Measurements from ENCODE around the gene RAB13. TPM values are rescaled to one million over a fixed set of nuclear protein-coding genes. Genes with fewer than 3 reads are reported as not detected.

Gene RAB13
- polyA plus RNA-seq, 1 of the 3 experiments (the other 2 are of a cell fraction) = 156 TPM

DNA sequence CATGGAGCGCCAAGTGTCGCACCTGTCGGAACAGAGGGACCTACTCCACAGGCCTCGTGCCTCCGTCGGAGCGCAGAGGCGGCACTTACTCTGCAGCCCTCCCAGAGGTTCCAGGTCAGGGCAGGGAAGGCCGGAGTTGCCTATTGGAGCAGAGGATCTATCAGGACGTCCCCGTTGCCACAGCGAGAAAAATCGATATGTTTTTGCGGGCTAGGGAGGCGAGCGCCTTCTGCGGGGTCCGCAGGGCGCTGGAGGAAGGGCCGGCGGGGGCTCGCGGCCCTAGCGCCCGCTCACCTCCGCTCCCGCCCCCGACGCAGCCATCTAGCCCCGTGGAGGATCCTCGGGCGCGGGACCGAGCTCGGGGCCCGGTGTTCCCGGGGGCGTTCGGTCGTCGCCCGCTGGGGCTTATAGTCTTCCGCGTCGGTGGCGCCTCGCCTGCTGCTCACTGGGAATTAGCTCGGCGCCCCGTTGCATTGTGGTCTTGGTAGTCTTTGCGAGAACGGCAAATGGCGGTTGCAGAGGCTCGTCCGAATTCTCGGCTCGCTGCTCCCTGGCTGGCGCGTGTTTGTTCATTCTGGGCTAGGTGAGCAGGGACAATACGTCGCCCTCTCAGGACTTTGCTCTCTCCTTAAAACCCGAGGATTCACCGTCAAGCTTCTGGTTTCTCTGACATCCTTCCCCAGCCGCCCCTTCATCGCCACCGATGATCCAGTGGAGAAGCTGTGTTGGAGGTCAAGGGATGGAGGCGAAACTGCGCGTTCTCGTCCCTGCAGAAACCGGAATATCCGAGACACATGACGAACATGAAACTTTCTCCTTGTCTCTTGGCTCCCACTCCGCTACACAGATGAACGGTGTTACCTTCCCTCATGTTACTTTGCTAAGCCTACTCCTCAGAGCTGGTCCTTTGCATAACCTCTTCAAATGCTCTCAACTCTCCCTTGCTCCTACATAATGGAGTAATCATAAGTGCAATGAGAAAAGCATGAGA, 8.6 kb downstream of the RAB13 start, which contains the start of gene JTB:
JTB (minus strand) TSS at position 425 of the 991 bp plus-strand sequence; CDS start at position 3, 422 bp downstream.
- H3F3A ChIP-seq (replicated peaks; ENCODE audit: insufficient read depth) = peaks cover 21% of the 10 kb centered on the region
- no peaks in the 10 kb centered on the region for H3K9me2 ChIP-seq
- 1% methylated on average over 56 of the region's 75 CpGs for WGBS (ENCODE audit: low lambda C conversion rate)
- ChIA-PET POLR2A (interaction anchor here (0.7 to 6.6 kb wide), 8 partner anchors 9 to 1119 kb away, joined by 3 to 69 read pairs (median 6); partner anchors contain the start of genes CREB3L4, RAB13, RPS27 and SLC39A1), CTCF (interaction anchor here (0.6 to 8.9 kb wide), 13 partner anchors 8 to 457 kb away, joined by 3 to 68 read pairs (median 4); partner anchors contain the start of genes CREB3L4, DENND4B, RAB13 and SLC39A1)
- H3K27ac ChIP-seq (ENCODE audit: low read depth in 2 of 2, low read length in 1 of 2) = peak within 1 kb of the TSS; percentile 63 to 91; a peak in 3 of 4 replicates
- H3K9ac ChIP-seq = peak within 1 kb of the TSS; percentile 83
- no peaks in the 10 kb centered on the region for H4K20me1 ChIP-seq (ENCODE audit: insufficient read depth)
- H3K36me3 ChIP-seq (replicated peaks in 1 of 2; ENCODE audit: control insufficient read depth in 1 of 2, insufficient read depth in 2 of 2, low read length in 1 of 2) = peaks cover 32 to 41% of the 10 kb centered on the region in 2 experiments
- H3K4me3 ChIP-seq (ENCODE audit: low read depth in 2 of 2, low read length in 1 of 2) = peak within 1 kb of the TSS; percentile 92 to 95
- H3K4me1 ChIP-seq (ENCODE audit: control insufficient read depth in 1 of 2, insufficient read depth in 2 of 2, low read depth in 1 of 2, low read length in 1 of 2) = peaks cover 5 to 16% of the 10 kb centered on the region in 2 experiments; a peak in 2 of 4 replicates
- peak; percentile 89 for DNase-seq
- no peaks in the 10 kb centered on the region for H3K27me3 ChIP-seq (ENCODE audit: insufficient read depth)
- H3K79me2 ChIP-seq (ENCODE audit: insufficient read depth) = peaks cover 26% of the 10 kb centered on the region
- H3K4me2 ChIP-seq = peak within 1 kb of the TSS; percentile 96
- H3K9me3 ChIP-seq = no peaks in the 10 kb centered on the region
- H2AFZ ChIP-seq (ENCODE audit: low read depth) = peak within 1 kb of the TSS; percentile 82
- TF ChIP-seq TEAD4 (IDR thresholded peaks at IDR 0.05; ENCODE audit: borderline replicate concordance, insufficient read depth) (no peak), GABPA (IDR thresholded peaks at IDR 0.05; ENCODE audit: low read depth) (peak; percentile 21; the same call in 1 of the 2 replicates), RXRA (IDR thresholded peaks at IDR 0.05; ENCODE audit: borderline replicate concordance, low read depth) (no peak), GATA2 (CRISPR knock-in tag; IDR thresholded peaks at IDR 0.05) (no peak), EP300 (IDR thresholded peaks at IDR 0.05; ENCODE audit: borderline replicate concordance in 1 of 2, low read depth in 1 of 2, low read length in 1 of 2) (no peak), RCOR1 (IDR thresholded peaks at IDR 0.05; ENCODE audit: low read length) (no peak), MXI1 (IDR thresholded peaks at IDR 0.05; ENCODE audit: low read depth, low read length) (peak; percentile 35; the same call in 1 of the 2 replicates), POLR2AphosphoS5 (IDR thresholded peaks at IDR 0.05; ENCODE audit: low read depth, low read length) (peak; percentile 64), MEF2A (IDR thresholded peaks at IDR 0.05; ENCODE audit: borderline replicate concordance, low read depth) (no peak), YY1 (IDR thresholded peaks at IDR 0.05; ENCODE audit: low read depth) (peak; percentile 91), TAF1 (IDR thresholded peaks at IDR 0.05; ENCODE audit: borderline replicate concordance, low read depth, low read length) (peak; percentile 82), ELF1 (IDR thresholded peaks at IDR 0.05) (peak; percentile 89), JUND (IDR thresholded peaks at IDR 0.05) (no peak), RFX5 (IDR thresholded peaks at IDR 0.05; ENCODE audit: low read length) (no peak), EZH2phosphoT487 (IDR thresholded peaks at IDR 0.05; ENCODE audit: borderline replicate concordance, low read depth) (no peak), NFIC (IDR thresholded peaks at IDR 0.05; ENCODE audit: borderline replicate concordance) (no peak), CHD2 (IDR thresholded peaks at IDR 0.05; ENCODE audit: low read length, partially characterized antibody) (peak; percentile 38), FOXJ3 (CRISPR knock-in tag; IDR thresholded peaks at IDR 0.05) (no peak), FOXM1 (IDR thresholded peaks at IDR 0.05; ENCODE audit: low read depth) (no peak), SIN3A (IDR thresholded peaks at IDR 0.05; ENCODE audit: borderline replicate concordance, low read depth, low read length) (0 out of 2 replicates have a peak, but pooled peaks have one; percentile 47)
- TF ChIP-seq, protein P1, sequence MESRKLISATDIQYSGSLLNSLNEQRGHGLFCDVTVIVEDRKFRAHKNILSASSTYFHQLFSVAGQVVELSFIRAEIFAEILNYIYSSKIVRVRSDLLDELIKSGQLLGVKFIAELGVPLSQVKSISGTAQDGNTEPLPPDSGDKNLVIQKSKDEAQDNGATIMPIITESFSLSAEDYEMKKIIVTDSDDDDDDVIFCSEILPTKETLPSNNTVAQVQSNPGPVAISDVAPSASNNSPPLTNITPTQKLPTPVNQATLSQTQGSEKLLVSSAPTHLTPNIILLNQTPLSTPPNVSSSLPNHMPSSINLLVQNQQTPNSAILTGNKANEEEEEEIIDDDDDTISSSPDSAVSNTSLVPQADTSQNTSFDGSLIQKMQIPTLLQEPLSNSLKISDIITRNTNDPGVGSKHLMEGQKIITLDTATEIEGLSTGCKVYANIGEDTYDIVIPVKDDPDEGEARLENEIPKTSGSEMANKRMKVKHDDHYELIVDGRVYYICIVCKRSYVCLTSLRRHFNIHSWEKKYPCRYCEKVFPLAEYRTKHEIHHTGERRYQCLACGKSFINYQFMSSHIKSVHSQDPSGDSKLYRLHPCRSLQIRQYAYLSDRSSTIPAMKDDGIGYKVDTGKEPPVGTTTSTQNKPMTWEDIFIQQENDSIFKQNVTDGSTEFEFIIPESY (IDR thresholded peaks at IDR 0.05; ENCODE audit: borderline replicate concordance, low read depth) = no peak
- TF ChIP-seq, protein P2, sequence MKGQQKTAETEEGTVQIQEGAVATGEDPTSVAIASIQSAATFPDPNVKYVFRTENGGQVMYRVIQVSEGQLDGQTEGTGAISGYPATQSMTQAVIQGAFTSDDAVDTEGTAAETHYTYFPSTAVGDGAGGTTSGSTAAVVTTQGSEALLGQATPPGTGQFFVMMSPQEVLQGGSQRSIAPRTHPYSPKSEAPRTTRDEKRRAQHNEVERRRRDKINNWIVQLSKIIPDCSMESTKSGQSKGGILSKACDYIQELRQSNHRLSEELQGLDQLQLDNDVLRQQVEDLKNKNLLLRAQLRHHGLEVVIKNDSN (IDR thresholded peaks at IDR 0.05; ENCODE audit: borderline replicate concordance, low read depth) = 0 out of 2 replicates have a peak, but pooled peaks have one; percentile 38
- TF ChIP-seq, protein P3, sequence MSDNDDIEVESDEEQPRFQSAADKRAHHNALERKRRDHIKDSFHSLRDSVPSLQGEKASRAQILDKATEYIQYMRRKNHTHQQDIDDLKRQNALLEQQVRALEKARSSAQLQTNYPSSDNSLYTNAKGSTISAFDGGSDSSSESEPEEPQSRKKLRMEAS (IDR thresholded peaks at IDR 0.05; ENCODE audit: low read depth) = no peak; the same call in 1 of the 2 replicates
- TF ChIP-seq, protein P4, sequence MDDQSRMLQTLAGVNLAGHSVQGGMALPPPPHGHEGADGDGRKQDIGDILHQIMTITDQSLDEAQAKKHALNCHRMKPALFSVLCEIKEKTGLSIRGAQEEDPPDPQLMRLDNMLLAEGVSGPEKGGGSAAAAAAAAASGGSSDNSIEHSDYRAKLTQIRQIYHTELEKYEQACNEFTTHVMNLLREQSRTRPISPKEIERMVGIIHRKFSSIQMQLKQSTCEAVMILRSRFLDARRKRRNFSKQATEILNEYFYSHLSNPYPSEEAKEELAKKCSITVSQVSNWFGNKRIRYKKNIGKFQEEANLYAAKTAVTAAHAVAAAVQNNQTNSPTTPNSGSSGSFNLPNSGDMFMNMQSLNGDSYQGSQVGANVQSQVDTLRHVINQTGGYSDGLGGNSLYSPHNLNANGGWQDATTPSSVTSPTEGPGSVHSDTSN (IDR thresholded peaks at IDR 0.05) = no peak
- TF ChIP-seq, protein P5, sequence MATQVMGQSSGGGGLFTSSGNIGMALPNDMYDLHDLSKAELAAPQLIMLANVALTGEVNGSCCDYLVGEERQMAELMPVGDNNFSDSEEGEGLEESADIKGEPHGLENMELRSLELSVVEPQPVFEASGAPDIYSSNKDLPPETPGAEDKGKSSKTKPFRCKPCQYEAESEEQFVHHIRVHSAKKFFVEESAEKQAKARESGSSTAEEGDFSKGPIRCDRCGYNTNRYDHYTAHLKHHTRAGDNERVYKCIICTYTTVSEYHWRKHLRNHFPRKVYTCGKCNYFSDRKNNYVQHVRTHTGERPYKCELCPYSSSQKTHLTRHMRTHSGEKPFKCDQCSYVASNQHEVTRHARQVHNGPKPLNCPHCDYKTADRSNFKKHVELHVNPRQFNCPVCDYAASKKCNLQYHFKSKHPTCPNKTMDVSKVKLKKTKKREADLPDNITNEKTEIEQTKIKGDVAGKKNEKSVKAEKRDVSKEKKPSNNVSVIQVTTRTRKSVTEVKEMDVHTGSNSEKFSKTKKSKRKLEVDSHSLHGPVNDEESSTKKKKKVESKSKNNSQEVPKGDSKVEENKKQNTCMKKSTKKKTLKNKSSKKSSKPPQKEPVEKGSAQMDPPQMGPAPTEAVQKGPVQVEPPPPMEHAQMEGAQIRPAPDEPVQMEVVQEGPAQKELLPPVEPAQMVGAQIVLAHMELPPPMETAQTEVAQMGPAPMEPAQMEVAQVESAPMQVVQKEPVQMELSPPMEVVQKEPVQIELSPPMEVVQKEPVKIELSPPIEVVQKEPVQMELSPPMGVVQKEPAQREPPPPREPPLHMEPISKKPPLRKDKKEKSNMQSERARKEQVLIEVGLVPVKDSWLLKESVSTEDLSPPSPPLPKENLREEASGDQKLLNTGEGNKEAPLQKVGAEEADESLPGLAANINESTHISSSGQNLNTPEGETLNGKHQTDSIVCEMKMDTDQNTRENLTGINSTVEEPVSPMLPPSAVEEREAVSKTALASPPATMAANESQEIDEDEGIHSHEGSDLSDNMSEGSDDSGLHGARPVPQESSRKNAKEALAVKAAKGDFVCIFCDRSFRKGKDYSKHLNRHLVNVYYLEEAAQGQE (IDR thresholded peaks at IDR 0.05; ENCODE audit: low read depth, low read length) = no peak
